HepG2 (cell line): ENCODE results near the gene FAM229B. TPM values are rescaled to one million over a fixed set of nuclear protein-coding genes. Genes with fewer than 3 reads are reported as not detected.

Source experiments
- DR1 ChIP-seq: sonication (generic); formaldehyde crosslinking; IDR thresholded peaks from 2 replicates; pipeline ENCODE4 v1.8.0; 2021; ENCODE audit warnings: mild to moderate bottlenecking, missing genetic modification reagents, inconsistent platforms
- ELF4 ChIP-seq: sonication (generic); formaldehyde crosslinking; IDR thresholded peaks from 2 replicates; pipeline ENCODE4 v1.5.0; 2020; ENCODE audit warnings: missing genetic modification reagents, mild to moderate bottlenecking, moderate library complexity, borderline replicate concordance
- GLMP ChIP-seq: sonication (generic); formaldehyde crosslinking; IDR thresholded peaks from 2 replicates; pipeline ENCODE4 v1.9.0; 2021; ENCODE audit warnings: missing genetic modification reagents, mild to moderate bottlenecking, borderline replicate concordance
- HHEX ChIP-seq: IDR thresholded peaks from 2 replicates; pipeline ENCODE4 v1.6.1; 2016; ENCODE audit warnings: control low read depth
- MATR3 ChIP-seq: sonication (generic); formaldehyde crosslinking; IDR thresholded peaks from 2 replicates; pipeline ENCODE4 v1.4.0; 2020; ENCODE audit warnings: missing genetic modification reagents
- PAF1 ChIP-seq: IDR thresholded peaks from 2 replicates; pipeline ENCODE4 v1.6.1; 2016; ENCODE audit warnings: missing genetic modification reagents, missing compliant biosample characterization
- RBAK ChIP-seq: sonication (generic); formaldehyde crosslinking; IDR thresholded peaks from 2 replicates; pipeline ENCODE4 v1.5.1; 2020; ENCODE audit warnings: mild to moderate bottlenecking, missing genetic modification reagents
- SMAD3 ChIP-seq: sonication (generic); formaldehyde crosslinking; IDR thresholded peaks from 2 replicates; pipeline ENCODE4 v1.4.0; 2020; ENCODE audit warnings: missing genetic modification reagents
- TARDBP ChIP-seq: sonication (generic); formaldehyde crosslinking; IDR thresholded peaks from 2 replicates; pipeline ENCODE4 v1.8.0; 2022; ENCODE audit warnings: mild to moderate bottlenecking, missing genetic modification reagents
- XBP1 ChIP-seq: sonication (generic); formaldehyde crosslinking; IDR thresholded peaks from 2 replicates; pipeline ENCODE4 v1.5.0; 2020; ENCODE audit warnings: missing genetic modification reagents
- ZNF275 ChIP-seq: sonication (generic); formaldehyde crosslinking; IDR thresholded peaks from 2 replicates; pipeline ENCODE4 v1.8.0; 2022; ENCODE audit warnings: missing genetic modification reagents, mild to moderate bottlenecking, inconsistent platforms, borderline replicate concordance
- ZNF354B ChIP-seq: sonication (generic); formaldehyde crosslinking; IDR thresholded peaks from 2 replicates; pipeline ENCODE4 v1.8.0; 2022; ENCODE audit warnings: mild to moderate bottlenecking, missing genetic modification reagents
- ZNF574 ChIP-seq: sonication (generic); formaldehyde crosslinking; IDR thresholded peaks from 2 replicates; pipeline ENCODE4 v1.4.0; 2020; ENCODE audit warnings: missing genetic modification reagents
- ZNF75D ChIP-seq: sonication (generic); formaldehyde crosslinking; IDR thresholded peaks from 2 replicates; pipeline ENCODE4 v1.8.1; 2023; ENCODE audit warnings: missing genetic modification reagents, mild to moderate bottlenecking, borderline replicate concordance
- polyA plus RNA-seq, 8 experiments: library from polyadenylated mRNA; depleted of rRNA in 3 of 8; stranded (reverse) in 7 of 8; unstranded in 1 of 8; fragments of >200 nt; fragmentation: Illumina TruSeq in 4 of 8; extraction: Trizol in 4 of 8; gene quantifications; 2 replicates each; pipeline versions ENCODE4 v1.2.1 to v1.2.3, GENCODE V29; 2011 to 2016; ENCODE audit warnings: low read depth in 4 of 8, missing spikeins in 1 of 8, mixed read lengths in 1 of 8; ENCODE audit not compliant: insufficient read depth in 1 of 8
- total RNA-seq, 5 experiments: library from RNA; depleted of rRNA; stranded (reverse); fragments of >200 nt; fragmentation: Illumina TruSeq; extraction: Trizol; gene quantifications; 2 replicates each; pipeline ENCODE4 v1.2.3, GENCODE V29; 2016; ENCODE audit warnings: low read depth in 1 of 5
- TF ChIP-seq, protein P1 (sequence below): sonication (generic); formaldehyde crosslinking; IDR thresholded peaks from 2 replicates; pipeline ENCODE4 v1.4.0; 2020; ENCODE audit warnings: missing genetic modification reagents
- TF ChIP-seq, protein P2 (sequence below): sonication (generic); formaldehyde crosslinking; IDR thresholded peaks from 2 replicates; pipeline ENCODE4 v1.9.0; 2022; ENCODE audit warnings: missing genetic modification reagents, mild to moderate bottlenecking, borderline replicate concordance
- TF ChIP-seq, protein P3 (sequence below): sonication (generic); formaldehyde crosslinking; IDR thresholded peaks from 2 replicates; pipeline ENCODE4 v1.9.0; 2021; ENCODE audit warnings: missing genetic modification reagents, mild to moderate bottlenecking, borderline replicate concordance
- TF ChIP-seq, protein P4 (sequence below): sonication (generic); formaldehyde crosslinking; IDR thresholded peaks from 2 replicates; pipeline ENCODE4 v1.8.1; 2023; ENCODE audit warnings: missing genetic modification reagents, inconsistent platforms, borderline replicate concordance

The FAM229B gene
- total and polyA plus RNA-seq, 2 of the 13 experiments (the other 11 are each of a cell fraction or from before 2014, with no cell fraction given) = 11.3 to 19.5 TPM

- TF ChIP-seq, protein P1, sequence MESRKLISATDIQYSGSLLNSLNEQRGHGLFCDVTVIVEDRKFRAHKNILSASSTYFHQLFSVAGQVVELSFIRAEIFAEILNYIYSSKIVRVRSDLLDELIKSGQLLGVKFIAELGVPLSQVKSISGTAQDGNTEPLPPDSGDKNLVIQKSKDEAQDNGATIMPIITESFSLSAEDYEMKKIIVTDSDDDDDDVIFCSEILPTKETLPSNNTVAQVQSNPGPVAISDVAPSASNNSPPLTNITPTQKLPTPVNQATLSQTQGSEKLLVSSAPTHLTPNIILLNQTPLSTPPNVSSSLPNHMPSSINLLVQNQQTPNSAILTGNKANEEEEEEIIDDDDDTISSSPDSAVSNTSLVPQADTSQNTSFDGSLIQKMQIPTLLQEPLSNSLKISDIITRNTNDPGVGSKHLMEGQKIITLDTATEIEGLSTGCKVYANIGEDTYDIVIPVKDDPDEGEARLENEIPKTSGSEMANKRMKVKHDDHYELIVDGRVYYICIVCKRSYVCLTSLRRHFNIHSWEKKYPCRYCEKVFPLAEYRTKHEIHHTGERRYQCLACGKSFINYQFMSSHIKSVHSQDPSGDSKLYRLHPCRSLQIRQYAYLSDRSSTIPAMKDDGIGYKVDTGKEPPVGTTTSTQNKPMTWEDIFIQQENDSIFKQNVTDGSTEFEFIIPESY (CRISPR knock-in tag) = no peak
- TF ChIP-seq DR1 (CRISPR knock-in tag) (no peak), ZNF75D (CRISPR knock-in tag) (no peak), PAF1 (CRISPR knock-in tag) (no peak), XBP1 (CRISPR knock-in tag) (no peak), ELF4 (CRISPR knock-in tag) (no peak), ZNF354B (CRISPR knock-in tag) (no peak), MATR3 (no peak), SMAD3 (CRISPR knock-in tag) (no peak), ZNF275 (no peak), HHEX (CRISPR knock-in tag) (no peak), TARDBP (0 out of 2 replicates have a peak, but pooled peaks have one; percentile 39), ZNF574 (CRISPR knock-in tag) (no peak), GLMP (CRISPR knock-in tag) (no peak), RBAK (CRISPR knock-in tag) (no peak)
- TF ChIP-seq, protein P2, sequence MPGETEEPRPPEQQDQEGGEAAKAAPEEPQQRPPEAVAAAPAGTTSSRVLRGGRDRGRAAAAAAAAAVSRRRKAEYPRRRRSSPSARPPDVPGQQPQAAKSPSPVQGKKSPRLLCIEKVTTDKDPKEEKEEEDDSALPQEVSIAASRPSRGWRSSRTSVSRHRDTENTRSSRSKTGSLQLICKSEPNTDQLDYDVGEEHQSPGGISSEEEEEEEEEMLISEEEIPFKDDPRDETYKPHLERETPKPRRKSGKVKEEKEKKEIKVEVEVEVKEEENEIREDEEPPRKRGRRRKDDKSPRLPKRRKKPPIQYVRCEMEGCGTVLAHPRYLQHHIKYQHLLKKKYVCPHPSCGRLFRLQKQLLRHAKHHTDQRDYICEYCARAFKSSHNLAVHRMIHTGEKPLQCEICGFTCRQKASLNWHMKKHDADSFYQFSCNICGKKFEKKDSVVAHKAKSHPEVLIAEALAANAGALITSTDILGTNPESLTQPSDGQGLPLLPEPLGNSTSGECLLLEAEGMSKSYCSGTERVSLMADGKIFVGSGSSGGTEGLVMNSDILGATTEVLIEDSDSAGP = peak; percentile 37; the same call in 1 of the 2 replicates
- TF ChIP-seq, protein P3, sequence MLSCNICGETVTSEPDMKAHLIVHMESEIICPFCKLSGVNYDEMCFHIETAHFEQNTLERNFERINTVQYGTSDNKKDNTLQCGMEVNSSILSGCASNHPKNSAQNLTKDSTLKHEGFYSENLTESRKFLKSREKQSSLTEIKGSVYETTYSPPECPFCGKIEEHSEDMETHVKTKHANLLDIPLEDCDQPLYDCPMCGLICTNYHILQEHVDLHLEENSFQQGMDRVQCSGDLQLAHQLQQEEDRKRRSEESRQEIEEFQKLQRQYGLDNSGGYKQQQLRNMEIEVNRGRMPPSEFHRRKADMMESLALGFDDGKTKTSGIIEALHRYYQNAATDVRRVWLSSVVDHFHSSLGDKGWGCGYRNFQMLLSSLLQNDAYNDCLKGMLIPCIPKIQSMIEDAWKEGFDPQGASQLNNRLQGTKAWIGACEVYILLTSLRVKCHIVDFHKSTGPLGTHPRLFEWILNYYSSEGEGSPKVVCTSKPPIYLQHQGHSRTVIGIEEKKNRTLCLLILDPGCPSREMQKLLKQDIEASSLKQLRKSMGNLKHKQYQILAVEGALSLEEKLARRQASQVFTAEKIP (CRISPR knock-in tag) = no peak
- TF ChIP-seq, protein P4, sequence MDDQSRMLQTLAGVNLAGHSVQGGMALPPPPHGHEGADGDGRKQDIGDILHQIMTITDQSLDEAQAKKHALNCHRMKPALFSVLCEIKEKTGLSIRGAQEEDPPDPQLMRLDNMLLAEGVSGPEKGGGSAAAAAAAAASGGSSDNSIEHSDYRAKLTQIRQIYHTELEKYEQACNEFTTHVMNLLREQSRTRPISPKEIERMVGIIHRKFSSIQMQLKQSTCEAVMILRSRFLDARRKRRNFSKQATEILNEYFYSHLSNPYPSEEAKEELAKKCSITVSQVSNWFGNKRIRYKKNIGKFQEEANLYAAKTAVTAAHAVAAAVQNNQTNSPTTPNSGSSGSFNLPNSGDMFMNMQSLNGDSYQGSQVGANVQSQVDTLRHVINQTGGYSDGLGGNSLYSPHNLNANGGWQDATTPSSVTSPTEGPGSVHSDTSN = no peak
Measured at GRCh38 chr6:112145080-112145573, 57.7 kb downstream of the FAM229B start (continued).
